ENCODE measurements around the gene DMPK.

DMPK gene

DNA sequence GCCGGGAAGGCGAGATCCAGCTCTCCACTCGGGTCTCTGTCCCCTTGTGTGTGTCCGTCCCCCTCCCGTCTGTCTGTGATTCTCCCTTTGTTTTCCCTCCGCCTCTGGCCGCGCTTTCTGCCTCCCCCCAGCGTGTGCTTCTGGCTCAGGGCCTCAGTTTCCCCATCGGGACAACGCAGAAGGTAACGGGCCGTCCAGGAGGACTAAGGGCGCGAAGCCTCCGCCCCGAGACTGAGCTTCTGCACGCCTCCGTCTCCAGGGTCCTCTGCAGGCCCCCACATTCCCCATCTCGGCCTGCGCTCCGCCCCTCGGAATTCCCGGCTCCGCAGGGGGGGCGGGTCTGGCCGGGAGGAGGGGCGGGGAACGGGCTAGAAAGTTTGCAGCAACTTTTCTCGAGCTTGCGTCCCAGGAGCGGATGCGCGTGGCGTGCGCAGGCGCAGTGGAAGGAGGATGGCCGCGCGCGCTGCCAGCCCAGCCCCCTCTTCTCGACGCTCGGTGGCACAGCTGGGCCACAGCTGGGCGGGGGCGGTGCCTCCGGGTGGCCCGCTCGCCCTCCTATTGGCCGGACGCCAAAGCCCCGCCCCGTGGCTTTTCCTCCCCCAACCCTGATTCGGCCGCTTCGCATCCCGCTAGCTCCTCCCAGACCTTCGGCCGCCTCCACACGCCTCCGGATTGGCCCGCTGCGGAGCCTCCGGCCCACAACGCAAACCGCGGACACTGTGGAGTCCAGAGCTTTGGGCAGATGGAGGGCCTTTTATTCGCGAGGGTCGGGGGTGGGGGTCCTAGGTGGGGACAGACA is 13.1 kb downstream of the DMPK start, which contains the start of gene SIX5:
Gene SIX5 (minus strand): TSS at position 269 of the 799 bp plus-strand sequence. CDS start 408 bp downstream, outside the sequence.
- Mint-ChIP-seq H3K9me3 (no peaks in the 10 kb centered on the region), H3K27me3 (peaks cover 5% of the 10 kb centered on the region), H3K4me1 (peaks cover 5% of the 10 kb centered on the region), H3K27ac (peak within 1 kb of the TSS; percentile 80), H3K4me3 (peak within 1 kb of the TSS; percentile 86), H3K36me3 (no peaks in the 10 kb centered on the region)

DNA sequence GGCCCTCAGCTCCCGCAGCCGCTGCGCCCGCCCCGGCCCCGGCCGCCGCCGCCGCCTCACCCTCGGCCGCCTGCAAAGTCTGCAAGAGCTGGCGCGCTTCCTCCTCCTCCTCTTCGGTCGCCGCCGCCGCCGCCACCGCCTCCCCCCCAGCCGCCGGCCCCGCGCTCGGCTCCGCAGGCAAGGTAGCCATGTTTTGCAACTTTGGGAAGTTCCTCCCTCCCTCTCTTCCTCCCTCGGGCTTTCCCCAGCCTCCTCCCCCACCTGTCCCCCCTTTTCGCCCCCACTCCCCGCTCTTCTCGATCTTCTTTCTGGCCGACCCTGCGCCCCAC is 13.7 kb downstream of the DMPK start:
- H3K36me3 Mint-ChIP-seq, result no peaks in the 10 kb centered on the region

DNA sequence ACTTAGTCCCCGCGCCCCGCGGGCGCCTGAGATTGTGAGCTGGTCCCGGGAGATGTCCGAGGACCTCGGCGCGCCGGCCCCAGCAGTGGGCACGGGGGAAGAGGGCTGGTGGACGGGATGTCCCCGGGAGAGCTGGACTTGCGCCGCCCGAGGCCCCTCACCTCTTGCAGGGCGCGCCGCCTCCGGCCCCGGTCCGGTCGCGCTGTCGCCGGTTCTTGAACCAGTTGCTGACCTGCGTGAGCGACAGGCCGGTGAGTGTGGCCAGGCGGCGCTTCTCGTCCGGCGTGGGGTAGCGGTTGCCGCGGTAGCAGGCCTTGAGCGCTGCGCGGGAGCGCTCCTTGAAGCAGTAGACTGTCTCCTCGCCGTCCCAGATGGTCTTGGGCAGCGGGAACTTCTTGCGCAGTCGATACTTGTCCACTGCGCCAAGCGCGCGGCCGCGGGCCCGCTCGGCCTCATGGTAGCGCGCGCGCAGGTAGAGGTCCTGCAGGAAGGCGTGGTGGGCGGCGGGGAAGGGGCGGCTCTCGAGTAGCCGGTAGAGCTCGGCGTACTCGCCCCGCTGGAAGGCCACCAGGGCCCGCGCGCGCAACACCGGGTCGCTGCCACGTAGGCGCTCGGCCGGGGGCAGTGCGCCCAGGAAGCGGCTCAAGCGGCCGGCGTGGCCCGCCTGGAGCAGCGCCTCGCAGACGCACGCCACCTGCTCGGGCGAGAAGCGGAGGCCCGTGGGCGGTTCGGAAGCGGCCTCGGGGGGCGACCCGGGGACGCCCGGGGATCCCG is 14.2 kb downstream of the DMPK start:
- H3K27me3 Mint-ChIP-seq, result peaks cover 5% of the 10 kb centered on the region
- H3K4me3 Mint-ChIP-seq, result peak overlapping the region; percentile 68
- no peak overlapping the region for H3K27ac Mint-ChIP-seq
- no peaks in the 10 kb centered on the region for H3K36me3 Mint-ChIP-seq
- no peaks in the 10 kb centered on the region for H3K9me3 Mint-ChIP-seq
- H3K4me1 Mint-ChIP-seq, result peaks cover 5% of the 10 kb centered on the region

More for the DNA sequence above, 13.7 kb downstream of the DMPK start:
- Mint-ChIP-seq H3K9me3 (no peaks in the 10 kb centered on the region), H3K27ac (no peak overlapping the region), H3K4me3 (peak overlapping the region; percentile 86), H3K4me1 (peaks cover 5% of the 10 kb centered on the region), H3K27me3 (peaks cover 5% of the 10 kb centered on the region)

DNA sequence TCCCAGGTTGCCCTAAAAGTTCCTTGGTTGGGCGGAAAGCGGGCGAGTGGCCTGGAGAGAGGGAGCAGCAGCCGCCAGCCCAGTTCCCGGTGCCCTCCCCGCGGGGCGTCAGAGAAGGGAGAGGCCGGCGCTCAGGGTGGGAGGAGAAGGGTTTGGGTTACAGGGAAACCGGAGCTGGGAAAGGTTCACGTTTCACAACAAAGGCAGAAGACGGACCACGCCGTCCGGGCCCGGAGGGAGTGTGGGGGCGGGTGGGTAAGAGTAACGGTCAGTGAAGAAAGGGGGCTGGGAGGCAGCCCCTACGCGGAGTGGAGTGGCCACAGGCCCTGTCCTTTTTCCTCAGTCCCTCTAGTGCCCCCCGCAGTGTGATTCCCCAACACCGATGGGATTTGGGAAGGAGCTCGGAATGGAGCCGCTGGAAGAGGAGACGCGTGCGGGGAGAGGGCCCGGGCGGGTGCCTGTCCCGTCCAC is 14.8 kb downstream of the DMPK start:
- peak overlapping the region; percentile 11 for H3K4me3 Mint-ChIP-seq
- H3K4me1 Mint-ChIP-seq, result peaks cover 5% of the 10 kb centered on the region
- H3K27ac Mint-ChIP-seq, result no peak overlapping the region
- H3K36me3 Mint-ChIP-seq, result no peaks in the 10 kb centered on the region
- peaks cover 5% of the 10 kb centered on the region for H3K27me3 Mint-ChIP-seq
- no peaks in the 10 kb centered on the region for H3K9me3 Mint-ChIP-seq

DNA sequence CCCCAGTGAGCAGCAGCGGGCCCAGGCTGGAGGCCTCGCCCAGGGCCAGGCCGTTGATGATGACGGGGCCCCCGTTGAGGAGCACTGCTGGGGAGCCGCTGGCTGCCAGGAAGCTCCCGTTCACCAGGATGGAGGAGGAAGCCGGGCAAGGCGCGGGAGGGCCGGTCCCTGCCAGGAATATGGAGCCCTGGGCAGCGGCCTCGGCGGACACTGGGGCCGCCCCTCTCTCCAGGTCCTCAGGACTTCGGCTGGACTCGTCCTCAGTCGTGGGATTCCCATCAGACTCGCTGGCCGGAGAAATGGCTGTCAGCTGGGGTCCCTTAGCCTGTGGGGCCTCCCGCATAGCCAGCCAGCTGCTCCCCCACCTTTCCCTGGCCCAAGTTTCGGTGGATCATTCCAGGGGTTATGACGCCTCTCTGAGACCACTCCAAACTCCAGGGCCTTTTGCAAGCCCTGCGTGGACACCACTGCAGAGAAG is 15.4 kb downstream of the DMPK start:
- H3K27ac Mint-ChIP-seq, result no peak overlapping the region
- H3K36me3 Mint-ChIP-seq, result no peaks in the 10 kb centered on the region
- H3K9me3 Mint-ChIP-seq, result no peaks in the 10 kb centered on the region
- H3K4me1 Mint-ChIP-seq, result peaks cover 5% of the 10 kb centered on the region
- H3K27me3 Mint-ChIP-seq, result peaks cover 5% of the 10 kb centered on the region
- no peak overlapping the region for H3K4me3 Mint-ChIP-seq

DNA sequence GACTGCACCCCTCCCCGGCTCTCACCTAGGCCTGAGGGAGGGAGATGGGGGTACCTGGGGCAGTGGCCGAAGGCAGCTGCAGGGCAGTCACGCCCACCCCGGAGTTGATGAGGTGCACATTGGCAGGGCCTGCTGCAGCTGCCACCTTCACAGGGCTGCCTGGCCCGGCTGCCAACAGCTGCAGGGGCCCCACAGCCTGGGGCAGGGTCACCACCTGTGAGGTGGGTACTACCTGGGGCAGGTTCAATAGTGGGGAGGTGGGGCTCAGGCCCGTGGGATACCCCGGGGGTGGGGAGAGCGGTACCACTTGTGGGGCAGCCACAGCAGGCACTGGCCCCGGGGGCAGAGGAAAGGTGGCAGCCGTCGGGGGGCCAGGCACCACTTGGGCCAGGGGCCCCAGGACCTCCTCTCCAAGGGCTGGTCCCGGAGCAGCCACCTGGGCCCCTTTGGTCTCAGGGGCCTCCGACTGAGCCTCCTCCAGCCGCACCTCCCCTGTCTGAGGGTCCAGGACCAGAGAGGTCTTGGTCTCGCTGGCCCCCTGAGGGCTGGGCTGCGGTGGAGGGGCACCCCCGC is 15.9 kb downstream of the DMPK start:
- Mint-ChIP-seq H3K27me3 (peaks cover 5% of the 10 kb centered on the region), H3K36me3 (no peaks in the 10 kb centered on the region)

DNA sequence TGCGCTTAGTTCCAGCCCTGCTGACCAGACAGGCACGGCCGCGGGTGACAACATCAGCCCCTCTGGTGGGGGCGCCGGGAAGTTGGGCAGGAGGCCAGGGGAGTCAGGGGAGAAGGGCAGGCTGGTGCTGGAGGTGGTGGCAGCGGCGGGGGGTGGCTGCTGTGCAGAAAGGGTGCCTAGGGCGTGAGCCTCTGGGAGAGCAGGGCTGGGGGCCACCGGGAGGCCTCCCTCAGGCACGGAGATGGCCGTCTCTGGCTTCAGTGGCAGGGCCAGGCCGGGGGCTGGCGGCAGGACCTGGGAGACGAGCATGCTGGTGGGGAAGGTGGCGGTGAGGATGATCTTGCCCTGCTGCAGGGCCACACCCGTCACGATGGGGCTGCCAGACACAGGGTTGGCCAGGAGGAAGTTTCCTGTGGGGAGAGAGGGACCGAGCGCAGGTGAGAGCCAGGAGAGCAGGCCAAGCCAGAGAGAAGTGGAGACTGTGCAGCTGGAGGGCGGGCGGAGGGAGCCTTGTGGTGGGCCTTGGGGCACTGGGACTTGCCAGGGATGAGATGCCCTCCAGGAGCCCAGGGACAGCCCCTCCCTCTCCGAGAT is 16.5 kb downstream of the DMPK start:
- Mint-ChIP-seq H3K27ac (no peak overlapping the region), H3K9me3 (no peaks in the 10 kb centered on the region), H3K4me1 (no peaks in the 10 kb centered on the region), H3K27me3 (peaks cover 5% of the 10 kb centered on the region), H3K4me3 (no peak overlapping the region), H3K36me3 (no peaks in the 10 kb centered on the region)

More for the DNA sequence above, 15.9 kb downstream of the DMPK start:
- Mint-ChIP-seq H3K4me1 (peaks cover 5% of the 10 kb centered on the region), H3K4me3 (no peak overlapping the region), H3K9me3 (no peaks in the 10 kb centered on the region), H3K27ac (no peak overlapping the region)

DNA sequence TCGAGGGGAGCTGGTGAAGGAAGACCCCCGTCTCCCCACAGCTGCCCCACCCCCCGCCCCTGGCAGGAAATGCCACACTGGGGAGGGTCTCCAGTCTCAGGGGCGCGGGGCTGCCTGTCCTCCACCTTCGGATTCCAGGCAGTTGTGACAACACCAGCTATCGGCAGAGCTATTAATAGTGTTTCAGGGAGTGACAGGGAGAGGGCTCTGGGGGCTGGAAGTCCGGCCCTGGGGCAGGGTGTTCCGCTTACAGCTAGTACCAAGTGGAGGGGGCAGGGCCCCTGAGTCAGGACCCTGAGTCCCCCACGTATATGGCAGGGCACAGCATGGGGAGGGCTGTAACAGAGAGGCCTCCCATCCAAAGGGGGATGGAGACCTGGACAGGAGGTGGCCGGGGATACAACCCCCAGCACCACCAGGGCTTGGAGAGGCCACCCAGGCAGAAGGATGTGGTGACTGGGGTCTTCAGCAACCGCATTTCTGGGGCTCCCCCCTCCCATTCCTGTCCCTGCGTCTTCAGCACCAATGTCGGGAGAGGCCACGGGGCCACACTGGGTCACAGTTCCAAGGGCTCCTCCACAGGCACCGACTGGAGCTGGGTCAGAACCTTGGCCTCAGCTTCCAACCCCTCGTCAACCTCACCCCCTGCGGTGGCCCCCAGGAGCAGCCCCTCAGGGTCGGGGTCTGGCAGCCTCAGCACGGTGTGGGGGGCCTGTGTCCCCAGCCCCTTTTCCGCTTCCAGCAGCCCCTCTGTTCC is 17.2 kb downstream of the DMPK start:
- Mint-ChIP-seq H3K36me3 (no peaks in the 10 kb centered on the region), H3K4me1 (no peaks in the 10 kb centered on the region), H3K27me3 (peaks cover 5% of the 10 kb centered on the region), H3K9me3 (no peaks in the 10 kb centered on the region), H3K4me3 (no peak overlapping the region), H3K27ac (no peak overlapping the region)

DNA sequence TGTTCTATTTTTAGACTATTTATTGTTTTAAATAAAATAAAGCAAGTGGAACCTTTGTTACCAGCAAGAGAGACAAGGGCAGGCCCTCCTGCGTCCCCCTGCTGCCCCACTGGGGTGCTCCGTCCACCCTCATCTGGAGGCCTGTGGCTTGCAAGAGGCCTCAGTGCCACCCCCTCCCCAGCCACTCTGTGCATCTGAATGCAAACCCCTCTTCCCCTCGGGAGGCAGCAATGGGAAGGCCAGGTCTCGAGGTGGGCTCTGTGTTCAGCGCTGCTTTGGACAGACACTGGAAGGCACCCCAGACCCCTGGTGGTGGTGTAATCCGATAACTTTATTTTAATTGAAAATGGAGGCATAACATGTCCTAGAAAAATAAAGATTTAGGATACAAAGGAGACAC is 17.8 kb downstream of the DMPK start:
- Mint-ChIP-seq H3K4me3 (no peak overlapping the region), H3K9me3 (no peaks in the 10 kb centered on the region), H3K4me1 (no peaks in the 10 kb centered on the region), H3K36me3 (no peaks in the 10 kb centered on the region), H3K27ac (no peak overlapping the region), H3K27me3 (peaks cover 5% of the 10 kb centered on the region)

DNA sequence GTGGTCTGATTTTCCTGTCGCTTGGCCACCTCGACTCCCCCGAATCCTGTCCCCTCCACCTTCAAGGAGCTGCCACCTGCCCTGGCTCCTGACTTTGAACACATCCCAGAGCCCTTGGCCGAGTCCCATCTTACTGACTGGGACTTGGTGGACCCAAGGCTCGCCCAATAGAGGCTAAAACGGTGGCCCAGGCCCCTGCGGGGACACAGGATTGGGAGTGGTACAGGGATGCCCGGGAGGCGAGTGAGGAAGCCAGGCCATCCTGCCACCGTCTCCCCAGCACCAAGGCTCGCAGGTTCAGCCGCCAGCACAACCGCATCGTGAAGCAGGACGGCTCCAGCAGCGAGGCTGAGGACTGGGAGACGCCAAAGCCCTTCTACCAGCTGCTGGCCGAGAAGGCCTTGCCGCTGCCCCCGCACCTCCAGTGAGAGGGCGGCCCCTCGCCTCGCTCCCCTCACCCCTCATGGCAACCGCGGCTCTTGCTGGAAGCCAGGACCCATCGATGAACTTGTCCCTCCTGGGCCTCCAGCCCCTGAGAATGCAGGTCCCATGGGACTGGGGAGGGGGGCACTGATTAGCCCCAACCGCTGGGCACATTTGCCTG is 18.5 kb downstream of the DMPK start:
- H3K27ac Mint-ChIP-seq, result no peak overlapping the region
- no peak overlapping the region for H3K4me3 Mint-ChIP-seq
- H3K4me1 Mint-ChIP-seq, result no peaks in the 10 kb centered on the region
- no peaks in the 10 kb centered on the region for H3K9me3 Mint-ChIP-seq
- peaks cover 5% of the 10 kb centered on the region for H3K27me3 Mint-ChIP-seq
- no peaks in the 10 kb centered on the region for H3K36me3 Mint-ChIP-seq

DNA sequence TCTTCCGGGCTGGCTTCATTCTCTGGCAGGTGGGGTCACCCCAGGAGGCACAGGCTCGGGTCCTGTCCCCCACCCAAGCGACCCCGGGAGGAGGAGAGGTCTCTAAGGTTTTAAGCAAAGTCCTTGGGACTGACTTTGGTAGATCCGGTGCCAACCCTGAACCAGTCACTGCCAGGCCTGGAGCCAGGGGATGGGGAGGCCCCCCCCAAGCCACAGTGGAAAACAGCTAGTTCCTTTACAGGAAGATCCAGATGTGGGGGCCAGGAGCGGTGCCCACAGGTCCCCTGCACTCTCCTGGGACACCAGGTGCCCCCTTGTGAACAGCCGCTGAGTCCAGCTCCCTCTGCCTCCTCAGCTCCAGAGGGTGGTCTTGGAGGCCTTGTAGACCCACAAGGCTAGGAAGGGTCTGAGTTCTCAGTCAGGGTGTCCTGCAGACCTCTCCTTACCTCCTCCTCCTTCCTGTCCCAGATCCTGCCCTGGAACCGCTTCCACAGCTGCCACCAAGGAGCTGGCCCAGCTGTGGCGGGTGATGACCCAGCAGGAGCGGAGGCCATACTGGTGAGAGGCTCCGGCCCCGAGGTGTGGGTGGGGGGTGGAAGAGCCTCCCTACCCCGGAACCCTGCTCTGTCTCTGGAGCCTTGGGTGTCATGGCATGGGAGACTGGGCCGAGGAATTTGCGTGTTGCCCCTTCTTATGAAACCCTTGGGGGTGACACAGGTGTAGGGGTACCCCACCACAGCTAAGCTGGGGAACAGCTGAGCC is 19.2 kb downstream of the DMPK start:
- no peak overlapping the region for H3K27ac Mint-ChIP-seq
- H3K36me3 Mint-ChIP-seq, result no peaks in the 10 kb centered on the region
- H3K4me1 Mint-ChIP-seq, result no peaks in the 10 kb centered on the region
- no peak overlapping the region for H3K4me3 Mint-ChIP-seq
- H3K27me3 Mint-ChIP-seq, result peaks cover 5% of the 10 kb centered on the region
- no peaks in the 10 kb centered on the region for H3K9me3 Mint-ChIP-seq

DNA sequence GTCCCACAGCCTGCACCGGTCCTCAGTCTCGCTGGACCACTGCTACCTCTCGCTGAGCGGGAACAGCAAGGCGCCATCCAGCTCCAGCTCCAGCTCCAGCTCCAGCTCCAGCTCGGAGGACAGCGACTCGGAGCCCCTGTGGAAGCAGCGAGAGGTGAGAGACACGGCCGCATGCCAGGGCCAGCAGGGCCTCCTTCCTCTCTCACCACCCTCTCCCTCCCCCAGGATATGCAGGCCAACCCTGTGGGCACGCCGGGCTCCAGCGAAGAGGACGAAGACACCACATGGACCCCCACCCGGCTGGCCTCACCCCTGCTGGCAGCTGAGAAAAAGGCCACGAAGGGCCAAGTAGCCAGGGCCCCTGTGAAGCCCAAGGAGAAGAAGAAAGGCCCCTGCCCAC is 20.6 kb downstream of the DMPK start:
- no peaks in the 10 kb centered on the region for H3K36me3 Mint-ChIP-seq
- H3K4me1 Mint-ChIP-seq, result no peaks in the 10 kb centered on the region
- peaks cover 5% of the 10 kb centered on the region for H3K27me3 Mint-ChIP-seq
- no peaks in the 10 kb centered on the region for H3K9me3 Mint-ChIP-seq
- no peak overlapping the region for H3K27ac Mint-ChIP-seq
- H3K4me3 Mint-ChIP-seq, result no peak overlapping the region

DNA sequence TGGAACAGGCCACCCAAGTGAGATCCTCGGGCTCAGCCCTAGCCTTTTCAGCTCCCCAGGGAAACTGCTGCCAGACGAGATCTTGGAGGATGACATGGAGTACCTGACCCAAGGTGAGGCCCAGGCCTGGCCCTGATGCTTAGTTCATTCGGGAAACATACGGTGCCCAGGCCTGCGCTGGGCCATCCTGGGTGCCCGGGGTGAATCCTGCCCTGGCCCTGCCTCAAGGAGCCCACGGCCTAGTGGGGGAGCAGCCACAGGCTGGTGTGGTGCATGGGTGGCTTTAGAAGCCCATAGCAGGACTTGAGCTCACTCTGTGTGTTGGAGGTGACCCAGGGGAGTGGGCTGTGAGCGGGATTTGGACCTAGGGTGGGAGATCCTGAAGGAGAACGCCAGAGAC is 23.4 kb downstream of the DMPK start:
- H3K36me3 Mint-ChIP-seq, result no peaks in the 10 kb centered on the region
- H3K9me3 Mint-ChIP-seq, result no peaks in the 10 kb centered on the region
- H3K27ac Mint-ChIP-seq, result no peak overlapping the region
- no peaks in the 10 kb centered on the region for H3K27me3 Mint-ChIP-seq
- no peak overlapping the region for H3K4me3 Mint-ChIP-seq
- no peaks in the 10 kb centered on the region for H3K4me1 Mint-ChIP-seq

DNA sequence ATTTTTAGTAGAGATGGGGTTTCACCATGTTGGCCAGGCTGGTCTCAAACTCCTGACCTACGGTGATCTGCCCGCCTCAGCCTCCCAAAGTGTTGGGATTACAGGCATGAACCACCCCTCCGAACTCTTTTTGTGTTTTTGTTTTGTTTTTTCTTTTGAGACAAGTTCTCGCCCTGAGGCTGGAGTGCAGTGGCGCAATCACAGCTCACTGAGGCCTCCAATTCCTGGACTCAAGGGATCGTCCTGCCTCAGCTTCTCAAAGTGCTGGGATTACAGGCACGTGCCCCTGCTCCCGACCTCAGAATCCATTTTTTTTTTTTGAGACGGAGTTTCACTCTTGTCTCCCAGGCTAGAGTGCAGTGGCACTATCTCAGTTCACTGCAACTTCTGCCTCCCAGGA is 24.6 kb downstream of the DMPK start:
- Mint-ChIP-seq H3K4me3 (no peak overlapping the region), H3K9me3 (no peaks in the 10 kb centered on the region), H3K27me3 (no peaks in the 10 kb centered on the region), H3K4me1 (no peaks in the 10 kb centered on the region), H3K27ac (no peak overlapping the region), H3K36me3 (no peaks in the 10 kb centered on the region)
